Measurements from ENCODE around the gene PALLD.

- TF ChIP-seq CTCF (IDR thresholded peaks at IDR 0.05 in 2 of 3, conservative IDR thresholded peaks at IDR 0.05 in 1 of 3; ENCODE audit: borderline replicate concordance in 1 of 3, insufficient read depth in 1 of 3, low read depth in 2 of 3, low read length in 2 of 3) (no peak), EZH2phosphoT487 (IDR thresholded peaks at IDR 0.05; ENCODE audit: borderline replicate concordance) (no peak), POLR2A (IDR thresholded peaks at IDR 0.05; ENCODE audit: borderline replicate concordance, extremely low read depth, insufficient read depth, insufficient read length) (no peak), SP1 (IDR thresholded peaks at IDR 0.05; ENCODE audit: low read depth) (no peak), EZH2 (IDR thresholded peaks at IDR 0.05) (no peak), POLR2AphosphoS5 (IDR thresholded peaks at IDR 0.05; ENCODE audit: low read depth, low read length) (no peak), JUND (IDR thresholded peaks at IDR 0.05) (no peak), SIN3A (IDR thresholded peaks at IDR 0.05; ENCODE audit: low read depth) (no peak), MAX (IDR thresholded peaks at IDR 0.05) (no peak), RAD21 (IDR thresholded peaks at IDR 0.05; ENCODE audit: low read depth) (no peak), REST (IDR thresholded peaks at IDR 0.05; ENCODE audit: low read depth) (no peak), ZNF274 (IDR thresholded peaks at IDR 0.05; ENCODE audit: low read depth, low read length) (no peak), ZFX (IDR thresholded peaks at IDR 0.05) (no peak), ATF3 (IDR thresholded peaks at IDR 0.05) (no peak)
Observed at GRCh38 chr4:168777277-168777965, 280.6 kb downstream of the PALLD start.
